GM12864 (cell line): Measurements from ENCODE around the gene ZC3H18.
A peak's percentile ranks its signal among the peaks of the same experiment; 100 is the strongest.

Experiments
- DNase-seq: peaks from one replicate; pipeline ENCODE4 v3.0.0-alpha.2; 2011; ENCODE audit warnings: low read depth
- H3K4me3 ChIP-seq: 2 replicates; pipeline ENCODE4 v1.5.1; 2011; ENCODE audit warnings: mild to moderate bottlenecking, low read depth, low read length, control low read depth
- TF ChIP-seq, protein P1 (sequence below): IDR thresholded peaks from 2 replicates; pipeline ENCODE4 v1.5.1; 2011; ENCODE audit warnings: low read depth, mild to moderate bottlenecking, moderate library complexity, low read length, control low read depth, inconsistent platforms; ENCODE audit errors: missing control alignments

The ZC3H18 gene

DNA sequence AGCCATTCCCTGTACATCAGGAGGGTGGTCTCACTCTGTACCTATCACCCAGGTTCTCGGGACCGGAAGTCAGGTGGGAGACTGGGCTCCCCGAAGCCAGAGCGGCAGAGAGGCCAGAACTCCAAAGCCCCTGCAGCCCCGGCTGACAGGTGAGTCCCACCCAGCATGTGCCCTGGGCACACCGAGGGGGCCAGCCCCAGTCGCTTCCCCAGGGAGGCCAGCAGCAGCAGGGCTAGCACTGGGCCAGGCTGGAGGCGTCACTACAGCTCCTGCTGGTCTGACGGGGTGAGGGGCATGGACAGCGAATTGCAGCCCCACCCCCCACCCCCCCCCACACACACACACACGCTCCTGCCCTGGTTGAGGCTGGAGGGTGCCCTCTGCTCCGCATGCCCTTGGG is 60.2 kb downstream of the ZC3H18 start:
- no peak overlapping the region for H3K4me3 ChIP-seq
- DNase-seq, result no peak
- TF ChIP-seq, protein P1, sequence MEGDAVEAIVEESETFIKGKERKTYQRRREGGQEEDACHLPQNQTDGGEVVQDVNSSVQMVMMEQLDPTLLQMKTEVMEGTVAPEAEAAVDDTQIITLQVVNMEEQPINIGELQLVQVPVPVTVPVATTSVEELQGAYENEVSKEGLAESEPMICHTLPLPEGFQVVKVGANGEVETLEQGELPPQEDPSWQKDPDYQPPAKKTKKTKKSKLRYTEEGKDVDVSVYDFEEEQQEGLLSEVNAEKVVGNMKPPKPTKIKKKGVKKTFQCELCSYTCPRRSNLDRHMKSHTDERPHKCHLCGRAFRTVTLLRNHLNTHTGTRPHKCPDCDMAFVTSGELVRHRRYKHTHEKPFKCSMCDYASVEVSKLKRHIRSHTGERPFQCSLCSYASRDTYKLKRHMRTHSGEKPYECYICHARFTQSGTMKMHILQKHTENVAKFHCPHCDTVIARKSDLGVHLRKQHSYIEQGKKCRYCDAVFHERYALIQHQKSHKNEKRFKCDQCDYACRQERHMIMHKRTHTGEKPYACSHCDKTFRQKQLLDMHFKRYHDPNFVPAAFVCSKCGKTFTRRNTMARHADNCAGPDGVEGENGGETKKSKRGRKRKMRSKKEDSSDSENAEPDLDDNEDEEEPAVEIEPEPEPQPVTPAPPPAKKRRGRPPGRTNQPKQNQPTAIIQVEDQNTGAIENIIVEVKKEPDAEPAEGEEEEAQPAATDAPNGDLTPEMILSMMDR, result no peak

DNA sequence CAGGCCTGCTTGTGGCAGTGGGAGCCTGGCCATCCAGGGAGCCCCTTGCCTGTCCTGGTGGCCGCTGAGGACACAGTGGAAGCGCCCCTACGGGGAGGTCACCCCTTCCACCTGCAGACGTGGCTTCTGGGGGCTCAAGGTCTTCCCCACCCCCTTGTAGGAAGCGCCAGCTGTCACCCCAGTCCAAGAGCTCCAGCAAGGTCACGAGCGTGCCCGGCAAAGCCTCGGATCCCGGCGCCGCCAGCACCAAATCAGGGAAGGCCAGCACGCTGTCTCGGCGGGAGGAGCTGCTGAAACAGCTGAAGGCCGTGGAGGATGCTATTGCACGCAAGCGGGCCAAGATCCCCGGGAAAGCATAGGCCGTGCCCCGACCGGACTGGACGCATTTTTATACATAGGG is 60.7 kb downstream of the ZC3H18 start:
- no peak for DNase-seq
- TF ChIP-seq, protein P1, result no peak
- no peak overlapping the region for H3K4me3 ChIP-seq

DNA sequence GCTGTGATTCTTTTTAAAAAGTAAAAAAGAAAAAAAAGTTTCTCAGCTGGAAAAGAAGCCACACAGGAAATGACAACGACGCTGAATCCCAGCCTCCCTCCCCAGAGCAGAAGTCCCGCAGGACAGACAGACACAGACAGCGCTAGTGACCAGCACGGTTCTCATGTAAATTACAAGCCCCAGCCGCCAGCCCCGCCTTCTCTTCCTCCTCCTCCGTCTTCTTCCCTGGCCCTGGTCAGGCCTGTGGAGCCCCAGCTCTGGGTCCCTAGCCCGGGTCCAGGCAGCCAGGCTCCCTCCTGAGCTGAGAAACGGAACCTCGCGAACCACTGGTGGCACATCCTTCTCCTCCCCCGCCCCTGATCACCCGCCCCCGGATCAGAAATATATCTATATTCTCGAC is 61.2 kb downstream of the ZC3H18 start:
- no peak overlapping the region for H3K4me3 ChIP-seq
- TF ChIP-seq, protein P1, result no peak
- no peak for DNase-seq

DNA sequence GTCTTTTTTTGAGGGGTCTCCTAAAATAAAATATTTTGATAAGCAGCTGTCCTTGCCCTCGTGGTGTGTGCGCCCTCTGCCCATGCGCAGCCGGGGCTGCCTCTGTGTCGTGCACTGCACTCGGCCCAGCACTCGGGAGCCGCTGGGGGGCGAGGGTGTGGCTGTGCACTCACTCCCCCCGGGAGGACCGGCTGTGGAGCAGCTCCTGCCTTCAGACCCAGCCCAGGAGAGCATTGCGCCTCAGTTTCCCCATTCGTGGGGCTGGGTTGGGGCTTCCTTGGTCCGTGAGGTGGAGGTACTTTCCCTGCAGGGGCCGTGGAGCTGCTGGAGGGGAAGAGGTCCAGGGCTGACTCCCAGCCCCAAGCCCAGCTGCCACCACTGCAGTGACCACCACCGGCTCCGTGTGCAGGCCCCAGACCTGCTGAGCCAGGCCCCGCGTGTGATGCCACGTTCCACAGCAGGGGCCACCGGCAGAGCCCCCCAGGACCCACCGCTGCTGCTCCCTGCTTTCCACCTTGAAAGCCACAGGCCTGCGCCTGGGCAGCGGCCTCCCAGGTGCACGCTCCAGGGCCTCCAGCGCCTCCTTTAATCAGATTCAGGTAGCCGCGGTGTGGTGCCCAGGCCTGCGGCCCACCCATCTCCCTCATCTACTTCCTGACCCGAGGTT is 61.9 kb downstream of the ZC3H18 start:
- TF ChIP-seq, protein P1, result no peak
- DNase-seq, result no peak
- H3K4me3 ChIP-seq, result no peak overlapping the region

DNA sequence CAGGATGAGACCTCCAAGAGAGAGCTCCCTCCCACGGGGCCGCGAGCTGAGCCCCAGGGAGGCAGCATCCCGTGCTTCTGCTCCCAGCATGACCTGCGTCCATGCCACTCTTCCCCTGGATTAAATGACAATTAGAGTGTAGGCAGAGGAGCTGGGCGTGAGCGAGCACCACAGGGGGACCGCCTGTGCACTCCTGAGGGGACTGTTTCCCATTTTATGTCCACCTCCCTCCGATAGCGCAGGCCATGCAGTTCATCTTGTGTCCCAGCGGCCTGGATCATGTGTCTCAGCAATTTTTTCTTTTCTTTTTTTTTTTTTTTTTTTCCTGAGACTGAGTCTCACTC is 62.4 kb downstream of the ZC3H18 start:
- TF ChIP-seq, protein P1, result no peak
- DNase-seq, result no peak
- H3K4me3 ChIP-seq, result no peak overlapping the region

DNA sequence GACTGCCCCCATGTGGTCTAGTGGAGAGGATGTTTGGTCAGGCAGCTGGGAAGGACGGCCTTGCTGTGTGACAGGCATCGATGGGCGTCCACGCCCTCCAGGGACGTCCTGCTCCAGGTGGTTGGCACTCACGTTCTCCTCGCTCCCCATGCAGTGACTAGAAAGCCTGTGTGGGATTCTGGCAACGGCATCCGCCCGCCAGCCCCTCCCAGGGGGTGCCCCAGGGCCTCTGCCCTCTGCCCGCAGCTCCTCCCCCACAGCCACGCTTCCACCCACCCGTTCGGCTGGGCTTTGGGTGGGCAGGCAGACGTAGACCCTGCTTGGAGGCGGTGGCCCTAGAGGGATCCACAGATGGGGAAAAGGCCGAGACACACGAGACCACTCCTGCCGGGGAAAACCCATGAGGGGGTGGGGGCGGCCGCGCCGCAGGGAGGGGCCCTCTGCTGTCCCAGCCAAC is 63.5 kb downstream of the ZC3H18 start:
- H3K4me3 ChIP-seq, result no peak overlapping the region; the same call in 1 of the 2 replicates
- TF ChIP-seq, protein P1, result peak; percentile 50
- DNase-seq, result no peak
